ENCODE measurements around the gene CCL3. TPM values are rescaled to one million over a fixed set of nuclear protein-coding genes. Genes with fewer than 3 reads are reported as not detected.

The CCL3 gene
- total RNA-seq, 1 donor from 2014 or later, result not detected

- H3K4me3 ChIP-seq, result no peak overlapping the region
- no peaks in the 10 kb centered on the region for H3K36me3 ChIP-seq
- no peaks in the 10 kb centered on the region for H3K9me3 ChIP-seq
- intact Hi-C loops (cut with DNase I), result no loop called here
- no peaks in the 10 kb centered on the region for H3K4me1 ChIP-seq
- no peak overlapping the region for H3K27ac ChIP-seq
- TF ChIP-seq CTCF (IDR thresholded peaks at IDR 0.05), result no peak
- no peak for DNase-seq (ENCODE audit: low spot score in 2 of 2)
- H3K27me3 ChIP-seq, result no peaks in the 10 kb centered on the region
These were observed 42.5 kb upstream of the CCL3 start for GRCh38 chr17:36132421-36132831.

GRCh38 chr17:36131931-36132330, 42.0 kb upstream of the CCL3 start:
- no peaks in the 10 kb centered on the region for H3K27me3 ChIP-seq
- H3K27ac ChIP-seq, result no peak overlapping the region
- TF ChIP-seq CTCF (IDR thresholded peaks at IDR 0.05), result no peak
- no peaks in the 10 kb centered on the region for H3K4me1 ChIP-seq
- no peaks in the 10 kb centered on the region for H3K36me3 ChIP-seq
- intact Hi-C loops (cut with DNase I), result no loop called here
- DNase-seq (ENCODE audit: low spot score in 2 of 2), result no peak
- H3K4me3 ChIP-seq, result no peak overlapping the region
- H3K9me3 ChIP-seq, result no peaks in the 10 kb centered on the region

DNA sequence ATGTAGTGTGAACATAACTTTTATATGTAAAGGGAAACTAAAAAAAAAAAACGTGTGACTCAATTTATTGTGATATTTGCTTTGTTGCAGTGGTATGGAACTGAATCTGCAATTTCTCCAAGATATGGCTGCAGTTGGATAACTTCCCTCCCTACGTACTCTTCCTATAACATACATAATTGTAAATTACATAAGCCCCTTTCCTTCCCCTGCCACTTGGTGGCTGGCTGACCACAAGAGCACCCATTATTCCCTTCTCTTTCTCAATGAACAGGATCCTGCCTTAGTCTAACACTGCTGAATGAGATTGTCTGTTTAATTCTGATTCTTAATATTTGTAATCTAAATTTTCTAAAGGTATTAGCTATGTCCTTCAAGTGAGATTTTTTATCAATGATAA, 41.5 kb upstream of the CCL3 start:
- H3K4me1 ChIP-seq, result no peaks in the 10 kb centered on the region
- H3K36me3 ChIP-seq, result no peaks in the 10 kb centered on the region
- intact Hi-C loops (cut with DNase I), result no loop called here
- no peak overlapping the region for H3K27ac ChIP-seq
- no peak overlapping the region for H3K4me3 ChIP-seq
- DNase-seq (ENCODE audit: low spot score in 2 of 2), result no peak
- TF ChIP-seq CTCF (IDR thresholded peaks at IDR 0.05), result no peak
- H3K9me3 ChIP-seq, result no peaks in the 10 kb centered on the region
- H3K27me3 ChIP-seq, result no peaks in the 10 kb centered on the region

DNA sequence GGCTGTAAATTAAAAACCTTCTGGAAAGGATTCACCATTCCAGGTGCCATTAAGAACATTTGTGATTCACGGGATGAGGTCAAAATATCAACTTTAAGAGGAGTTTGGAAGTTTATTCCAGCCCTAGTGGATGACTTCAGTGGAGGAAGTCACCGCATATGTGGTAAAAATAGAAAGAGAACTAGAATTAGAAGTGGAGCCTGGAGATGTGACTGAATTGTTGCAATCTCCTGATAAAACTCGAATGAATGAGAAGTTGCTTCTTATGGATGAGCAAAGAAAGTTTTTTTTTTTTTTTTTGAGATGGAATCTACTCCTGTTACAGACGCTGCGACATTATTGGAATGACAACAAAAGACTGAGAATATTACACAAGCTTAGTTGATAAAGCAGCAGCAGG, 40.4 kb upstream of the CCL3 start:
- no peaks in the 10 kb centered on the region for H3K36me3 ChIP-seq
- no peak for DNase-seq (ENCODE audit: low spot score in 2 of 2)
- no peak for TF ChIP-seq CTCF (IDR thresholded peaks at IDR 0.05)
- H3K4me1 ChIP-seq, result no peaks in the 10 kb centered on the region
- H3K4me3 ChIP-seq, result no peak overlapping the region
- no peaks in the 10 kb centered on the region for H3K27me3 ChIP-seq
- H3K27ac ChIP-seq, result no peak overlapping the region
- intact Hi-C loops (cut with DNase I), result no loop called here
- no peaks in the 10 kb centered on the region for H3K9me3 ChIP-seq

DNA sequence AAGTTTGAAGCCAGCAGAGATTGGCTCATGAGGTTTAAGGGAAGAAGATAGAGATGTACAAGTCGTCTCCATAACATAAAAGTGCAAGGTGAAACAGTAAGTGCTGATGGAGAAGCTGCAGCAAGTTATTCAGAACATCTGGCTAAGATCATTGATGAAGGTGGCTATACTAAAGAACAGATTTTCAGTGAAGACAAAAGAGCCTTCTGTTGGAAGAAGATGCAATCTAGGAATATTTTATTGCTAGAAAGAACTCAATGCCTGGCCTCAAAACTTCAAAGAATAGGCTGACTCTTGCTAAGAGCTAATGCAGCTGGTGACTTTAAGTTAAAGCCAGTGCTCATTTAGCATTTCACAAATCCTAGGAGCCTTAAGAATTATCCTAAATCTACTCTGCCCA, 39.7 kb upstream of the CCL3 start:
- no peak overlapping the region for H3K4me3 ChIP-seq
- no peaks in the 10 kb centered on the region for H3K4me1 ChIP-seq
- H3K27ac ChIP-seq, result no peak overlapping the region
- no peak for TF ChIP-seq CTCF (IDR thresholded peaks at IDR 0.05)
- no peaks in the 10 kb centered on the region for H3K9me3 ChIP-seq
- H3K36me3 ChIP-seq, result no peaks in the 10 kb centered on the region
- no peaks in the 10 kb centered on the region for H3K27me3 ChIP-seq
- intact Hi-C loops (cut with DNase I), result no loop called here
- DNase-seq (ENCODE audit: low spot score in 2 of 2), result no peak

DNA sequence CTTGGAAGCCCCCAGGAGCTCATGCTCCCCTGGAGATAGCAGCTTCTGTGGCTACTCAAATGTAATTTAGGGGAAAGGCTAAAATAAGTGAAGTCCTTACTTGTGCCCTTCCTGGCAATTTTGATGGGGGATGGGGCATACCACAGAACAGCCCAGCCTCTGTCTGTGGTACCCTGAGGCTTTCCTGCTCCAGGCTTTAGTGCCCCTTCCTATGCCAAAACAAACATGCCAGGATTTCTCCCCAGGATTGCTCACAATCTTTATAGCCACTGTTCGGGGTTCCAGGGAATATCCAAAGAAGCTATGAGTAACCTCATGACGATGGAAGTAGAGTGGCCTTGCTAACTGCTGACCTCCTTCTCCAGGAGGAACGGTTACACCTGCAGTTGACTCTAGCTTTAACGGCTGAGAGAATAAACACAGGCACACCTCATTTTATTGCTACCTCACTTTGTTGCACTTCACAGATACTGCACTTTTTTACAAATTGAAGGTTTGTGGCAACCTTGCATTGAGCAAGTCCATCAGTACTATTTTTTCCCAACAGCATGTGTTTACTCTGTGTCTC, 38.6 kb upstream of the CCL3 start:
- intact Hi-C loops (cut with DNase I), result no loop called here
- Histone ChIP-seq H3K27ac (no peak overlapping the region), H3K4me3 (no peak overlapping the region), H3K27me3 (no peaks in the 10 kb centered on the region), H3K9me3 (no peaks in the 10 kb centered on the region), H3K4me1 (no peaks in the 10 kb centered on the region), H3K36me3 (no peaks in the 10 kb centered on the region)
- DNase-seq (ENCODE audit: low spot score in 2 of 2), result no peak
- TF ChIP-seq CTCF (IDR thresholded peaks at IDR 0.05), result no peak

All from ascending aorta (tissue), 2 donors.